ENCODE data around the gene CHMP1A.

The CHMP1A gene

GRCh38 chr16:89602952-89603590, 54.4 kb downstream of the CHMP1A start:
- DNase-seq, result no peak

- no peak for DNase-seq
Observed at GRCh38 chr16:89602273-89602951, 55.1 kb downstream of the CHMP1A start.

- no peak for DNase-seq
Observed at GRCh38 chr16:89601906-89602272, 55.6 kb downstream of the CHMP1A start.

GRCh38 chr16:89600956-89601355, 56.6 kb downstream of the CHMP1A start:
- DNase-seq, result no peak

- DNase-seq, result no peak
Observed at GRCh38 chr16:89600427-89600826, 57.1 kb downstream of the CHMP1A start.

- no peak for DNase-seq
Observed at GRCh38 chr16:89599902-89600301, 57.6 kb downstream of the CHMP1A start.

GRCh38 chr16:89599451-89599858, 58.1 kb downstream of the CHMP1A start:
- DNase-seq, result no peak

GRCh38 chr16:89598199-89598598, 59.3 kb downstream of the CHMP1A start:
- DNase-seq, result no peak

GRCh38 chr16:89596957-89597649, 60.4 kb downstream of the CHMP1A start:
- no peak for DNase-seq

- no peak for DNase-seq
Observed at GRCh38 chr16:89596061-89596689, 61.3 kb downstream of the CHMP1A start.

GRCh38 chr16:89595330-89596060, 62.0 kb downstream of the CHMP1A start:
- no peak for DNase-seq

Data from NCI-H524 treated with DMSO at 0.1 percent for 48 hours (cell line).